SK-N-SH treated with all-trans-retinoic acid at 6 μM for 48 hours (cell line): ENCODE results near the gene RFNG.

Source experiments
- ATAC-seq: fragments of 200-7000 bp; cut with Tn5 transposase; 3 replicates; pipeline ENCODE4 v1.9.1; 2020; ENCODE audit warnings: mild to moderate bottlenecking, moderate library complexity
- ARNTL ChIP-seq: fragments of 450-650 bp; formaldehyde crosslinking; IDR thresholded peaks from 2 replicates; pipeline ENCODE4 v1.5.0; 2020; ENCODE audit warnings: low read depth, mild to moderate bottlenecking, moderate library complexity, borderline replicate concordance
- BACH2 ChIP-seq: fragments of 250-450 bp; sonication (Bioruptor Pico); IDR thresholded peaks from 2 replicates; pipeline ENCODE4 v1.9.0; 2021; ENCODE audit warnings: mild to moderate bottlenecking, borderline replicate concordance
- CSDC2 ChIP-seq: fragments of 250-450 bp; sonication (Bioruptor Pico); IDR thresholded peaks from 2 replicates; pipeline ENCODE4 v1.5.0; 2020; ENCODE audit warnings: mild to moderate bottlenecking, moderate library complexity
- CSRNP3 ChIP-seq: fragments of 250-450 bp; sonication (Bioruptor Pico); IDR thresholded peaks from 2 replicates; pipeline ENCODE4 v1.5.1; 2021; ENCODE audit warnings: mild to moderate bottlenecking, moderate library complexity
- ESRRG ChIP-seq: fragments of 250-450 bp; sonication (Bioruptor Pico); IDR thresholded peaks from 2 replicates; pipeline ENCODE4 v1.6.1; 2021; ENCODE audit warnings: mild to moderate bottlenecking
- GLIS3 ChIP-seq: fragments of 250-450 bp; sonication (Bioruptor Pico); IDR thresholded peaks from 2 replicates; pipeline ENCODE4 v1.5.0; 2020; ENCODE audit warnings: mild to moderate bottlenecking, moderate library complexity
- OSR1 ChIP-seq: fragments of 250-450 bp; sonication (Bioruptor Pico); IDR thresholded peaks from 2 replicates; pipeline ENCODE4 v1.8.0; 2022; ENCODE audit warnings: moderate library complexity, mild to moderate bottlenecking, inconsistent platforms
- PATZ1 ChIP-seq: fragments of 250-450 bp; sonication (Bioruptor Pico); IDR thresholded peaks from 2 replicates; pipeline ENCODE4 v1.8.0; 2020; ENCODE audit warnings: mild to moderate bottlenecking, moderate library complexity, borderline replicate concordance
- PPARA ChIP-seq: fragments of 250-450 bp; sonication (Bioruptor Pico); IDR thresholded peaks from 2 replicates; pipeline ENCODE4 v1.5.0; 2020; ENCODE audit warnings: mild to moderate bottlenecking, borderline replicate concordance
- RARB ChIP-seq: fragments of 250-450 bp; sonication (Bioruptor Pico); IDR thresholded peaks from 2 replicates; pipeline ENCODE4 v1.8.0; 2021; ENCODE audit warnings: mild to moderate bottlenecking, moderate library complexity
- SNAI2 ChIP-seq: fragments of 250-450 bp; sonication (Bioruptor Pico); IDR thresholded peaks from 2 replicates; pipeline ENCODE4 v1.5.0; 2020; ENCODE audit warnings: mild to moderate bottlenecking, moderate library complexity
- TCF4 ChIP-seq: fragments of 250-450 bp; sonication (Bioruptor Pico); IDR thresholded peaks from 2 replicates; pipeline ENCODE4 v1.8.0; 2021; ENCODE audit warnings: mild to moderate bottlenecking, moderate library complexity, borderline replicate concordance
- TSHZ2 ChIP-seq: fragments of 250-450 bp; sonication (Bioruptor Pico); IDR thresholded peaks from 2 replicates; pipeline ENCODE4 v1.5.0; 2020; ENCODE audit warnings: mild to moderate bottlenecking, moderate library complexity
- ZC3H10 ChIP-seq: fragments of 250-450 bp; sonication (Bioruptor Pico); IDR thresholded peaks from 2 replicates; pipeline ENCODE4 v1.5.1; 2021; ENCODE audit warnings: mild to moderate bottlenecking, moderate library complexity
- ZFP3 ChIP-seq: fragments of 250-450 bp; sonication (Bioruptor Pico); IDR thresholded peaks from 2 replicates; pipeline ENCODE4 v1.5.0; 2020; ENCODE audit warnings: mild to moderate bottlenecking, moderate library complexity
- ZFP30 ChIP-seq: fragments of 450-650 bp; formaldehyde crosslinking; IDR thresholded peaks from 2 replicates; pipeline ENCODE4 v1.5.0; 2022; ENCODE audit warnings: mild to moderate bottlenecking, moderate library complexity
- ZNF565 ChIP-seq: fragments of 450-650 bp; formaldehyde crosslinking; conservative IDR thresholded peaks from 2 replicates; pipeline ENCODE4 v1.5.0; 2020; ENCODE audit warnings: low read depth, mild to moderate bottlenecking, moderate library complexity
- ZNF70 ChIP-seq: fragments of 450-650 bp; formaldehyde crosslinking; IDR thresholded peaks from 2 replicates; pipeline ENCODE4 v1.5.0; 2020; ENCODE audit warnings: mild to moderate bottlenecking, moderate library complexity
- ZNF8 ChIP-seq: fragments of 450-650 bp; formaldehyde crosslinking; IDR thresholded peaks from 2 replicates; pipeline ENCODE4 v1.5.0; 2020; ENCODE audit warnings: mild to moderate bottlenecking, moderate library complexity

The RFNG gene

DNA sequence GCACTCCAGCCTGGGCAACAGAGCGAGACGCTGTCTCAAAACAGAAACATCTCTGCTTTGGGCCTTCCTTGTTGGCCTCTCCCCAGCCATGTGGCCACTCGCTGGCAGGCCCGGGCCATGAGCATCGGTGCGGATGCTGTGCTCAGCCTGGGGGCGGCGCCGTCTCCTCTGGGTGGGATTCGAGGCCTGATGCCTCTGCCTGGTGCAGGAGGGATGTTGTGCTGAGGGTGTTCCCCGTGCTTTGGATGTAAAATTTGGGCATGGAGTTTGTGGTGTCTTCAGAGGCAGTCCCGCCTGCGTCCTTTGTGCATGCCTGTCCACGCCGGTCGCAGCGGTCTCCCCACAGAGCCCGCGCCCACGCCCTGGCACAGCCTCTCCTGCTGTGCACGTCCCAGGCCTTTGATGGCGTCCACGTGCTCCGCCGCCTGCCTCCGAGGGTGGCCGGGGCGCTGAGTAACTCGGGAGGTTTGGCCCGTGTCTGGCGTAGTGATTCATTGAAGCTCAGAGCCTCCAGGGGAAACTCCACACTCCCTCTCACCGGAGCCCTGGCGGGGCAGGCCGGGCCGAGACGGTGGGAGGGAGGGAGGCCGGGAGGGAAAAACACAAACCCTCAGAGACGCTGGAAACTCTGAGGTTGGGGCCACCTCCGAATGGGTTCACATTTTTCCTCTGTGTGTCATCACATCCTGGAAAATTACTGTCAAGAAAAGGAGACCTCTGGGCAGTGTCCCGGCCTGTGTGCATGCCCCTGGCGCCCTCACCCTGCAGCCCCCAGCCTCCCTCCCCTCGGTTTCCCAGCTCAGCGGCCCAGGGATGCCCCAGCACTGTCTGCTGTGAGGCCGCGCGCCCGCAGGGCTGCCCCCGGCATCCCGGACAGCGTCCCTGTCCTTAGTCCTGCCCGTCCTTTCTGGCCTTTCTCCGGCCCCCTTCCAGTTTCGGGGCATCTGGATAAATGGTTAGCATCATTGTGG lies 47.9 kb downstream of the RFNG start:
- TF ChIP-seq PATZ1 = peak; percentile 81; the same call in 1 of the 2 replicates
- TF ChIP-seq RARB (CRISPR knock-in tag) = no peak
- TF ChIP-seq CSDC2 (CRISPR knock-in tag) = peak; percentile 79
- TF ChIP-seq ZNF8 = no peak
- peak; percentile 82; the same call in 1 of the 2 replicates for TF ChIP-seq SNAI2 (CRISPR knock-in tag)
- TF ChIP-seq ZFP3 = peak; percentile 8; the same call in 1 of the 2 replicates
- TF ChIP-seq, all 23 proteins: peak for 4
- ATAC-seq = peak; percentile 87

- no peak for TF ChIP-seq RARB (CRISPR knock-in tag)
- no peak for TF ChIP-seq CSDC2 (CRISPR knock-in tag)
- TF ChIP-seq OSR1 (CRISPR knock-in tag) = no peak
- no peak for TF ChIP-seq ARNTL (CRISPR knock-in tag)
- no peak for TF ChIP-seq ZNF70 (CRISPR knock-in tag)
- TF ChIP-seq ZC3H10 (CRISPR knock-in tag) = no peak
- TF ChIP-seq ZNF565 (CRISPR knock-in tag) = no peak
- TF ChIP-seq BACH2 (CRISPR knock-in tag) = no peak
- TF ChIP-seq GLIS3 (CRISPR knock-in tag) = no peak
- no peak for TF ChIP-seq CSRNP3 (CRISPR knock-in tag)
- ATAC-seq = no peak
Observed at GRCh38 chr17:82001571-82002056, 50.0 kb downstream of the RFNG start.

DNA sequence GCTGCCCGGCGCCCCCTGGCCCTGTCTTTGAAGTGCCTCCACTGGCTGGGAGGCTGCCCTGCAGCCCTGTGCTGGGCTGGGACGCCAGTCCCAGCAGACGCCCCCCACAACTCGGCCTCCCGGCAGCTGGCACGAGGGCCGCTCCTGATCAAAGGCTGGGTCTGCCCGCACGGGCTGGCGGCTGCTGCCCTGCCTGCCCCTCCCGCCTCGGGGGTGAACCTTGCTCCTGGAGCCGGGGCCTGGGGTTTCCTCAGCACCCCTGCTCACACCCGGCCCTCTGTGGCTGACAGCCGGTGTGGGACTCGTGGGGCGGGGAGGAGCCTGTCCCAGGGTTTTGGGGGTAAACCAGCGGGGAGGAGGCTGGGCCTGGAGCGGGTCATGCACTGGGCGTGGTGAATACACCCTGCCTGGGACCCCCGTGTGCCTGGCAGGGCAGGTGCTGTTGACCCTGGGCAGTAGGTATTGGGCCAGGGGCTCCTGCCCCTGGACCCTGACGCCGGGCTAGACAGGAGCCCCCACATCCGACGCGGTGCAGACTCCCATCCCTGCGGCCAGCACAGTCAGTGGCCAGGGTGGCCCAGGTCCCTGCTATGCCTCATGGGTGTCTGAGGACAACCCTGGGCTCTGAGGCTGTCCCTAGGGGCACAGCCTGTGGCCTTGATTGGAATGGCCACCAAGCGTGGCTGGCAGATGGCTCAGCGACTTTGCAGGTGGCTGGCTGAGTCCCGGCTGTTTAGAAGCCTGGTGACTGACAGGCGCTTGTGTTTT lies 50.6 kb downstream of the RFNG start:
- no peak for TF ChIP-seq ARNTL (CRISPR knock-in tag)
- no peak for TF ChIP-seq CSRNP3 (CRISPR knock-in tag)
- TF ChIP-seq GLIS3 (CRISPR knock-in tag) = no peak
- TF ChIP-seq ESRRG (CRISPR knock-in tag) = no peak
- no peak for TF ChIP-seq ZNF8
- TF ChIP-seq TSHZ2 (CRISPR knock-in tag) = no peak
- no peak for TF ChIP-seq PATZ1
- no peak for TF ChIP-seq ZFP30 (CRISPR knock-in tag)
- no peak for TF ChIP-seq SNAI2 (CRISPR knock-in tag)
- no peak for TF ChIP-seq RARB (CRISPR knock-in tag)
- TF ChIP-seq TCF4 (CRISPR knock-in tag) = no peak
- TF ChIP-seq ZFP3 = no peak
- TF ChIP-seq PPARA (CRISPR knock-in tag) = no peak
- TF ChIP-seq OSR1 (CRISPR knock-in tag) = no peak
- ATAC-seq = no peak
